CD4-positive, alpha-beta T cell treated with Interferon gamma for 1 hour (primary cell): ENCODE data around the gene AOAH.
"Not testable (repeated sequence)": the region's sequence is repeated elsewhere in the genome, so short reads cannot be mapped to it uniquely, and the experiment has no call there.

ENCODE experiments used
- DNase-seq: peaks from one replicate; pipeline ENCODE4 v3.0.0-alpha.2; 2020

Gene AOAH

GRCh38 chr7:36504216-36504615 lies 220.1 kb downstream of the AOAH start:
- not testable (repeated sequence) for DNase-seq

- DNase-seq, result no peak
Observed at GRCh38 chr7:36497775-36498174, 226.5 kb downstream of the AOAH start.

- DNase-seq, result not testable (repeated sequence)
Observed at GRCh38 chr7:36497176-36497575, 227.1 kb downstream of the AOAH start.

- DNase-seq, result no peak
Observed at GRCh38 chr7:36496576-36496975, 227.7 kb downstream of the AOAH start.

GRCh38 chr7:36491317-36491716 lies 233.0 kb downstream of the AOAH start:
- no peak for DNase-seq

- no peak for DNase-seq
Observed at GRCh38 chr7:36490419-36490830, 233.9 kb downstream of the AOAH start.

- not testable (repeated sequence) for DNase-seq
Observed at GRCh38 chr7:36488672-36489071, 235.6 kb downstream of the AOAH start.

GRCh38 chr7:36487756-36488336 lies 236.4 kb downstream of the AOAH start:
- no peak for DNase-seq

GRCh38 chr7:36486336-36486735 lies 238.0 kb downstream of the AOAH start:
- DNase-seq, result no peak

GRCh38 chr7:36484265-36484664 lies 240.0 kb downstream of the AOAH start:
- no peak for DNase-seq

GRCh38 chr7:36483853-36484252 lies 240.4 kb downstream of the AOAH start:
- DNase-seq, result not testable (repeated sequence)

GRCh38 chr7:36478745-36479144 lies 245.5 kb downstream of the AOAH start:
- no peak for DNase-seq

GRCh38 chr7:36475381-36475780 lies 248.9 kb downstream of the AOAH start:
- no peak for DNase-seq

- no peak for DNase-seq
Observed at GRCh38 chr7:36475011-36475342, 249.3 kb downstream of the AOAH start.

GRCh38 chr7:36474283-36475010 lies 249.8 kb downstream of the AOAH start:
- no peak for DNase-seq

GRCh38 chr7:36473454-36474282 lies 250.6 kb downstream of the AOAH start:
- DNase-seq, result no peak

GRCh38 chr7:36472141-36472729 lies 252.1 kb downstream of the AOAH start:
- DNase-seq, result no peak

- no peak for DNase-seq
Observed at GRCh38 chr7:36469236-36469635, 255.1 kb downstream of the AOAH start.

- DNase-seq, result no peak
Observed at GRCh38 chr7:36468370-36469101, 255.8 kb downstream of the AOAH start.

GRCh38 chr7:36466001-36466400 lies 258.3 kb downstream of the AOAH start:
- DNase-seq, result not testable (repeated sequence)

GRCh38 chr7:36464271-36464670 lies 260.0 kb downstream of the AOAH start:
- DNase-seq, result no peak
